Endothelial cell (in vitro differentiated cells): Measurements from ENCODE around the gene GATA3. TPM values are rescaled to one million over a fixed set of nuclear protein-coding genes. Genes with fewer than 3 reads are reported as not detected.

Experiments
- DNase-seq: peaks from one replicate; pipeline ENCODE4 v3.0.0; 2021; ENCODE audit warnings: low spot score
- H3K27ac Mint-ChIP-seq: one replicate; pipeline ENCODE4 v1.8.0; 2021; ENCODE audit warnings: mixed read lengths, inconsistent platforms; ENCODE audit not compliant: unreplicated experiment
- H3K27me3 Mint-ChIP-seq: one replicate; pipeline ENCODE4 v1.8.0; 2021; ENCODE audit warnings: mild to moderate bottlenecking, moderate library complexity, mixed read lengths, inconsistent platforms; ENCODE audit not compliant: unreplicated experiment
- H3K36me3 Mint-ChIP-seq: one replicate; pipeline ENCODE4 v1.8.0; 2021; ENCODE audit warnings: mild to moderate bottlenecking, low read depth, mixed read lengths, inconsistent platforms; ENCODE audit not compliant: unreplicated experiment
- H3K4me1 Mint-ChIP-seq: one replicate; pipeline ENCODE4 v1.8.0; 2021; ENCODE audit warnings: mild to moderate bottlenecking, mixed read lengths, inconsistent platforms; ENCODE audit not compliant: unreplicated experiment
- H3K4me3 Mint-ChIP-seq: one replicate; pipeline ENCODE4 v1.8.0; 2021; ENCODE audit warnings: mild to moderate bottlenecking, mixed read lengths, inconsistent platforms; ENCODE audit not compliant: unreplicated experiment
- H3K9me3 Mint-ChIP-seq: one replicate; pipeline ENCODE4 v1.8.0; 2021; ENCODE audit warnings: mixed read lengths, inconsistent platforms; ENCODE audit not compliant: unreplicated experiment
- CTCF ChIP-seq: fragments of 200-600 bp; sonication (generic); IDR thresholded peaks from one replicate; pipeline ENCODE4 v1.5.0; 2021; ENCODE audit warnings: antibody characterized with exemption; ENCODE audit not compliant: unreplicated experiment
- total RNA-seq: library from RNA; stranded (reverse); fragmentation: NEBNext Ultra II Directional; extraction: Animal tissue kit (Norgen Biotek cat#: 25700); gene quantifications from one replicate; pipeline ENCODE4 v1.2.1, GENCODE V29; 2021; ENCODE audit not compliant: unreplicated experiment

GATA3 gene
- total RNA-seq, 1 donor from 2014 or later = 70.9 TPM

- peaks cover 34% of the 10 kb centered on the region for H3K27me3 Mint-ChIP-seq
- H3K27ac Mint-ChIP-seq = peak overlapping the region; percentile 86
- DNase-seq = no peak
- H3K4me3 Mint-ChIP-seq = peak overlapping the region; percentile 98
- H3K9me3 Mint-ChIP-seq = no peaks in the 10 kb centered on the region
- no peak for TF ChIP-seq CTCF
- H3K36me3 Mint-ChIP-seq = peaks cover 38% of the 10 kb centered on the region
- peaks cover 45% of the 10 kb centered on the region for H3K4me1 Mint-ChIP-seq
These were observed 1.2 kb downstream of the GATA3 start for GRCh38 chr10:8055420-8056349.

- H3K27ac Mint-ChIP-seq = peak overlapping the region; percentile 86
- H3K36me3 Mint-ChIP-seq = peaks cover 45% of the 10 kb centered on the region
These were observed 1.9 kb downstream of the GATA3 start for GRCh38 chr10:8056378-8056777.

GRCh38 chr10:8056871-8057331, 2.4 kb downstream of the GATA3 start:
- peaks cover 55% of the 10 kb centered on the region for H3K4me1 Mint-ChIP-seq
- peak overlapping the region; percentile 98 for H3K4me3 Mint-ChIP-seq
- H3K27me3 Mint-ChIP-seq = peaks cover 36% of the 10 kb centered on the region
- H3K27ac Mint-ChIP-seq = peak overlapping the region; percentile 86
- no peak for TF ChIP-seq CTCF
- H3K9me3 Mint-ChIP-seq = no peaks in the 10 kb centered on the region
- peaks cover 48% of the 10 kb centered on the region for H3K36me3 Mint-ChIP-seq
- no peak for DNase-seq

More at GRCh38 chr10:8056378-8056777, 1.9 kb downstream of the GATA3 start:
- DNase-seq = no peak
- H3K27me3 Mint-ChIP-seq = peaks cover 36% of the 10 kb centered on the region
- peaks cover 52% of the 10 kb centered on the region for H3K4me1 Mint-ChIP-seq
- no peaks in the 10 kb centered on the region for H3K9me3 Mint-ChIP-seq
- peak overlapping the region; percentile 98 for H3K4me3 Mint-ChIP-seq
- TF ChIP-seq CTCF = no peak

GRCh38 chr10:8057636-8058273, 3.3 kb downstream of the GATA3 start:
- peak overlapping the region; percentile 86 for H3K27ac Mint-ChIP-seq
- peaks cover 56% of the 10 kb centered on the region for H3K36me3 Mint-ChIP-seq
- H3K27me3 Mint-ChIP-seq = peaks cover 31% of the 10 kb centered on the region
- H3K9me3 Mint-ChIP-seq = no peaks in the 10 kb centered on the region
- no peak for TF ChIP-seq CTCF
- DNase-seq = no peak
- H3K4me3 Mint-ChIP-seq = peak overlapping the region; percentile 98
- H3K4me1 Mint-ChIP-seq = peaks cover 56% of the 10 kb centered on the region
